ENCODE results near the gene TENM3.

DNA sequence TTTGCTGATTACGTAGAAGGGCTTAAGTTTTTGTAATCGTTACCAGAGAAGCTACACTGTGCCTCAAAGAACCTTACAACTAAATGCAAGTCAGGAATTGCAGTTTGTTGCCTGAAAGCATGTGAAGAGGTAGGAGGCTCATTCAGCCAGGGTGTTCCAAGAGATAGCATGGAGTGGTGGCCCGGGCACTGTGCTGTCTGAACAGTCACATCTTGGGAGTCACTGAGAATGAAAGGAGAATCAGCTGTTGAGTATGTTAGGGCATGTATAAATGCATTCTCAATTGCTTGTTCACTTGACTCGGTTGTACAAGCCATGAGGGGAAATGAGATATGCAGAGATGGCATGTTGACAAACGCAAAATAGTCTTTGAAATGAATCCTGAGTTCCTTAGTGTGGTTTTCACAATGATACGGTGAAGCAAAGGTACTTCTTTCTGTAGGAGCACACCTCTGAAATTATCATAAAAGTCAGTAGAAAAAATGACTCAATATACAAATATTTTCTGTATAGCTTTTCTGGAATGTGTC lies 513.0 kb downstream of the TENM3 start:
- TF ChIP-seq GATA2 (IDR thresholded peaks at IDR 0.05; ENCODE audit: low read depth, low read length): no peak
- TF ChIP-seq GATA3 (IDR thresholded peaks at IDR 0.05; ENCODE audit: low read depth, low read length): no peak

Data from SH-SY5Y (cell line).